GM19035 (cell line): ENCODE results near the gene FER.
A peak's percentile ranks its signal among the peaks of the same experiment; 100 is the strongest.
"Not testable (repeated sequence)": the region's sequence is repeated elsewhere in the genome, so short reads cannot be mapped to it uniquely, and the experiment has no call there.

Experiments used
- ATAC-seq: cut with Tn5 transposase; IDR thresholded peaks from one replicate; pipeline ENCODE4 v1.9.1; 2021; ENCODE audit not compliant: unreplicated experiment

The FER gene

GRCh38 chr5:108946008-108946407, 198.3 kb downstream of the FER start:
- ATAC-seq: no peak

GRCh38 chr5:108947164-108947563, 199.5 kb downstream of the FER start:
- ATAC-seq: no peak

GRCh38 chr5:108950276-108950675, 202.6 kb downstream of the FER start:
- ATAC-seq: no peak

GRCh38 chr5:108953940-108954339, 206.2 kb downstream of the FER start:
- no peak for ATAC-seq

- no peak for ATAC-seq
Observed at GRCh38 chr5:108957333-108957732, 209.6 kb downstream of the FER start.

- ATAC-seq: no peak
Observed at GRCh38 chr5:108966910-108967309, 219.2 kb downstream of the FER start.

GRCh38 chr5:108974594-108974993, 226.9 kb downstream of the FER start:
- ATAC-seq: no peak

- no peak for ATAC-seq
Observed at GRCh38 chr5:108975697-108976096, 228.0 kb downstream of the FER start.

GRCh38 chr5:108983461-108984092, 235.9 kb downstream of the FER start:
- ATAC-seq: no peak

GRCh38 chr5:108989761-108990392, 242.2 kb downstream of the FER start:
- no peak for ATAC-seq

- not testable (repeated sequence) for ATAC-seq
Observed at GRCh38 chr5:108992396-108993085, 244.8 kb downstream of the FER start.

GRCh38 chr5:108993440-108993839, 245.7 kb downstream of the FER start:
- ATAC-seq: not testable (repeated sequence)

GRCh38 chr5:108997720-108998119, 250.0 kb downstream of the FER start:
- no peak for ATAC-seq

GRCh38 chr5:108998216-108998615, 250.5 kb downstream of the FER start:
- ATAC-seq: no peak

GRCh38 chr5:109003928-109004327, 256.2 kb downstream of the FER start:
- ATAC-seq: peak; percentile 62

GRCh38 chr5:109005297-109006009, 257.8 kb downstream of the FER start:
- ATAC-seq: no peak

- no peak for ATAC-seq
Observed at GRCh38 chr5:109006129-109006528, 258.4 kb downstream of the FER start.

GRCh38 chr5:109016300-109016699, 268.6 kb downstream of the FER start:
- ATAC-seq: no peak

GRCh38 chr5:109022056-109022455, 274.4 kb downstream of the FER start:
- no peak for ATAC-seq

GRCh38 chr5:109025729-109026128, 278.0 kb downstream of the FER start:
- not testable (repeated sequence) for ATAC-seq

- no peak for ATAC-seq
Observed at GRCh38 chr5:109027983-109028607, 280.4 kb downstream of the FER start.
